Stimulated activated CD8-positive, alpha-beta memory T cell treated with anti-CD3 and anti-CD28 coated beads, Interleukin-7, amount 100 ng/mL, for 4 hours (primary cell): ENCODE data around the gene KCNH2.
A peak's percentile ranks its signal among the peaks of the same experiment; 100 is the strongest.
"Not testable (repeated sequence)": the region's sequence is repeated elsewhere in the genome, so short reads cannot be mapped to it uniquely, and the experiment has no call there.

Experiments used
- DNase-seq, 2 donors: peaks; one replicate each; pipeline ENCODE4 v3.0.0-alpha.2; 2020; ENCODE audit warnings: low read depth in 2 of 2

KCNH2 gene

DNA sequence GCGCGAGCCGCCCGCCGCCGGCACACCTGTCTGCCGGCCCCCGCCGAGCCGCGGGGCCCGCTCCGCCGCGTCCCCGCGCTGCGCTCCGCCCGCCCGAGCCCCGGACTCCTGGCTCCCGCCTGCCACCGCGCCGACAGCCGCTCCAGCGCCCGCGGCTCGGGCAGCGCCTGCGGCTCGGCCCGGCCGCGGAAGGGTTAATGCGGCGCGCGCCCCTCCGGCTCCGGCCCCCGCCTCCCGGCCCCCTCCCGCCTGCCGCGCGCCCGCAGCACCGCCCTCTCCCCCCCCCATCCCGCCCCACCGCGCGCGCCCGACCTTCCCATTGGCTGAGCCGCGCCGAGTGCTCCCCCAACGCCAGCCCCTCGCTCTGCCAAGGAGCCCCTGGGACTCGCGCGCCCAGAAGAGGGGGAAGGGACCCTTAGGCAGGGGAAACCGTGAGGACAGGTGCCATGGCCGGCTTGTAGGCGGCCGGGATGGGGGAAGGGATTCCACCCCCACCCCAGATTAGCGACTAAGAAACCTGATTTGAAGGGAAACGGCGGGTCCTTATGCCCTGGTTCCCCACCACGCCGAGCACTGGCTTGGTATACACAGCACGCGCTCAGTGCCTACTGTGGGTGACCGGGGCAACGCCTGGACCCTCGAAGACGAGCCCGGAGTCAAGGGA is at the start of gene KCNH2:
Gene KCNH2 (minus strand): TSS at position 196 of the 664 bp plus-strand sequence. CDS start 408 bp downstream, outside the sequence.
- DNase-seq = peak in 1 of 2 donors; percentile 28

- not testable (repeated sequence) for DNase-seq
These were observed 49.6 kb upstream of the KCNH2 start for GRCh38 chr7:151027728-151028130.

- not testable (repeated sequence) for DNase-seq
These were observed 48.9 kb upstream of the KCNH2 start for GRCh38 chr7:151026771-151027727.

DNA sequence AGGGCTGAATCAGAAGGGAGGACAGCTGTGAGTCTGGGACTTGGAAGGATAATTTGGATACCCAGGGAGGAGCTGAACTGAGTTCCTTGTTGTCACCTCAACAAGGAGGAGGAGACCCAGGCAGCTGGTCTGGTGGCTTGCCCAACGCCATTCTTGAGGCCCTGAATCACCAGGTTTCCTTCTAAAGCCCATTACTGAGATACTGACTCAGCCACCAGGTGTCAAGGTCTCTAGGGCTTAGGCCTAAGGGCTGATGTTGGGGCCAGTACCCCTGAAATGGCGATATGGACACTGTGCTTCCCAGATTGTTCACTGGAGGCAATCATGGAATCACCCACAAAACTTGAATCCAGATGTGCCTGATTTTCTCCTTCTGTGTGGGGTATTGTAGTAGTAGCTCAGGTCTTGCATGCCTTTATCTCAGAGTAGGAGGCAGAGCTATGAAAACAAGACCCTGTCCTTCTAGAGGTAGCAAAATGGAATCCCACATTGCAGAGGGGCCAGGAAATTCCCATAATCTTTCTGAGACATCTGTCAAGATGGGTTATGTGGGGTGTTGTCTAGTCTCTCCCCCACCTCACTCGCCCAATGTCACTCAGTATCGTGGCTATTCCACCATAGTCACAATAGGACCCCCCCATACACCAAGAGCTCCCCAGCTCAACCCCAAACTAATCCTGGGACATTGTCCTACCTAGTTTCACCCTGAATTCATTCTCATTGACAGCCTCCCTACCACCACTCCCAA is 48.0 kb upstream of the KCNH2 start:
- no peak for DNase-seq

DNA sequence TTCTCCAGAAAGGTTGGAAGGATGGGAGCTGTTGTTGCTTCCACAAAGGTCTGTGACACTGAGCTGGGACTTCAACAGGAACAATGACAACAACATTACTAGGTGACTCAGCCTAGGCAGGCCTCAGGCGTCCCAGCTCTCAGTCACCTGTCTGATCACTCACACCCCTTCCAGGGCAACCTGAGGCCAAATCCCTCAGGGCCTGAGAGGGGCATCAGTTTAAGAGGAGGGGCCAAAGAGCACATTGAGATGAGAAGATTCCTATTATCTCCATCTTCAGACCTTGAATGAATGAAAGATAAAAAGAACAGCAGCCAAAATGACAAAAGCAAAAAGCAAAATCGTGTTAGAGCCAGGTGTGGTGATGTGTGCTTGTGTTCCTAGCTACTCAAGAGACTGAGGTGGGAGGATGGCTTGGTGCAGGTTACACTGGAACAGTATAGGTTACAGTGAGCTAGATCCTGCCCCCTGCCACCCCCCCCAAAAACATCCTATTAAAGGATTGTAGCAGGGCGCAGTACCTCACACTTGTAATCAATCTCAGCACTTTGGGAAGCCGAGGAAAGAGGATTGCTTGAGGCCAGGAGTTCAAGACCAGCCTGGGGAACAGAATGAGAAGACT is 46.4 kb upstream of the KCNH2 start, which contains the start of gene ATG9B:
Gene ATG9B (minus strand): TSS at position 60 of the 622 bp plus-strand sequence. CDS start 71 bp downstream, outside the sequence.
- no peak for DNase-seq

- DNase-seq = no peak
These were observed 45.1 kb upstream of the KCNH2 start for GRCh38 chr7:151023232-151023631.

DNA sequence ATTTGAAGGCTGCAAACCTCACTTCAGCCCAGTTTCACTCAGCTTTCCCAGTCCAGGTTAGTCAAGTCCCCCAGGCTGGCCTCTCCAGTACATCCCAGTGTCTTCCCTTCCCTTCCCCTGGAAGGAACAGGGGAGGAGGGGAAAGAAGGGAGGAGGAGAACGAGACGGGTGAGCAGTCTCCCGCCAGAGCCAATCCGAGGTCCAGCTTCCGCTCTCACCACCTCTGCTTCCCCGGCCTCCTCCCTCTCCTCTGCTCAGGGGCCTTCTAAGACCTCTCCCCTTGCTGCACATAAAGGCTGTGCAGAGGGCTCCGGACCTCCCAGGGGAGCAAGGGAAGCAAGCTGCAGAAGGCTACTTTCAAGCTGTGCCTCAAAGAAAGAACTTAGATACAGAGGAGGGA is 42.1 kb upstream of the KCNH2 start:
- no peak for DNase-seq

DNA sequence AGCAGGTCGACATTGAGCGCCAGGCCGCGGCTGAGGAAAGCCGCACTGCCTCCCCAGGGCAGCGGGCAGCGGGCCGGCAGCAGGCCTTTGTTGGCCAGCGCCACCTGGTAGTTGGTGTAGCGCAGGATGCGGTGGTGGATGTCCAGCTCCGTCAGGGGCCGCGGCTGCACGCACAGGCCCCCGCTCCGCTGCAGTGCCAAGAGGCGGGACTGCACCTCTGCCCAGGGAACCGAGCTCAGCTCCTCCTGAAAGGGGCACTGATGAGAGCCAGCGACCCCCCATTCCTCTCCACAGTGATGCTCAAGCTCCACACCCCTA is 41.0 kb upstream of the KCNH2 start:
- DNase-seq = no peak

DNA sequence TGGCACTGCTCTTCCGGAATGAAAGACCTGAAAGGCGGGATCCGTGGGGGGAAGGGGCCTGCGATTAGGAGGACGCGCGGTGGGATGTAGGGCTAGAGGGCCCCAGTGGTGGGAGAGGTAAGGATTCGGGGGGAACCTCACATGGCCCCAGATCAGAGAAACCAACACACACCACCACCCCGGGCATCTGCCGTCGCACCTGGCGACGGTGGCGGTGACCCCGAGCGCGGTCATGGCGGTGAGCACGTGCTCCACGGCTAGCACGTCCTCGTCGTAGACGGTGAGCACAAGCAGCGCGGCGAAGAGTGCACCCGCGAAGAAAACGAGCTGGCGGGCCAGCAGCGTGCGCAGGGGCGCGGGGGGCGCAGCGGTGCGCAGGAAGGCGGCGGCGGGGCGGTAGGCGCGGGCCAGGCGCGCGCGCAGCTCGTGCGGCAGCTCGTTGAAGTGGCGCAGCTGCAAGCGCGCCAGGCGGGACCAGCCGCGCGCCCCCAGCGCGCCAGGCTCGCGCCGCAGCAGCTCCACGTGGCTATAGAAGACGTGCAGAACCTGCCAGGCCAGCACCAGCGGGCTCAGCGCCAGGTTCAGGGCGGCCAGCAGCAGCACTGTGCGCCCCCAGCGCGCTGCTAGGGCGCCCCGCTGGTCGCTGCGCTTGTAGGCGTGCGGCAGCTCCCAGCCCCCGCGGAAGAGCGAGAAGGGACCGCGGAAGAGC is 40.5 kb upstream of the KCNH2 start:
- no peak for DNase-seq

DNA sequence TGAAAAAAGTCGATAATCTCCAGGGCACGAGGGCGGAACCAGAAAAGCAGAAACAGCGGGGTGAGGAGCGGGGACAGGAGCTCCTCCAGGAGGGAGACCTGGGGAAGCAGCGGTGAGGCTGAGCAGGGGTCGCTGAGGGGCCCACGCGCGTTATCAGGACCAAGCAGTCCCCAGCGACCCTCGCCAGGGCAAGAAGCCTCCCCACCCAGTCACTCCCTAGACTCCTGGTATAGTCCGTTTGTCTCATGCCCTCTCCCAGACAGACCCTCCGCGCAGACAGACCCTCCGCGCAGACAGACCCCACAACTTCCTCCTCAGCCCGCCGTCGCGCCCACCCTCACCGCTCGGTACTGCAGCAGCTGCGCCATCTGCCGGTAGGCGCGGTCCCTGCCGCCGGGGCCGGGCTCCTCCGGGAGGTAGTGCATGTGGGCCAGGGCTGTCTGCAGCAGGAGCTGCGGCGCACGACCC is 39.9 kb upstream of the KCNH2 start:
- peak; percentile 60 to 73 for DNase-seq

DNA sequence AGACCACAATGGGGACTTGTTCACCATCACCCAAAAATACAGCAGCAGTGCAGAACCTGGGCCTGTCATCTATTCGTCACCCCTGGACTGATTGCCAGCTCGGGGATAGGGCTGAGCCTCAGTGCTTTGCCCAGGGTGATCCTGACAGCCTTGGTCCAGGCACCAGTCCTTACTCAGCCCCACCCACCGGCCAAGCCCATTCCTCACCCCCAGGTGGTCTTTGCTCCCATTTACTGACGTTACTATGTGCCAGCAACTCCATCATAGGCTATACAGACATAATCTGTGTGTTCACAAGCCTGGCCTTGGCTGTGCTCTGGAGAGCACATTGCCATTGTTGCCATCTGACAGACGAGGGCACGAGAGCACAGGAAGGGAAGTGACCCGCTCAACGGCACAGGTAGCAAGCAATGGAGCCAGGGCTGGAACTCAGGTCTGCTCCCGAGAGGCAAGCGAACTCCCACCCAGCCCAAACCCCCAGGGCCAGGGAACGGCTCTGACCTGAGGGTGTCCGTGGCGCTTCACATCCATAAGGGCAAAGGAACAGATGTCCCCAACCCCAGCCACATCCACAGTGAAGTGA is 39.3 kb upstream of the KCNH2 start:
- DNase-seq = no peak

DNA sequence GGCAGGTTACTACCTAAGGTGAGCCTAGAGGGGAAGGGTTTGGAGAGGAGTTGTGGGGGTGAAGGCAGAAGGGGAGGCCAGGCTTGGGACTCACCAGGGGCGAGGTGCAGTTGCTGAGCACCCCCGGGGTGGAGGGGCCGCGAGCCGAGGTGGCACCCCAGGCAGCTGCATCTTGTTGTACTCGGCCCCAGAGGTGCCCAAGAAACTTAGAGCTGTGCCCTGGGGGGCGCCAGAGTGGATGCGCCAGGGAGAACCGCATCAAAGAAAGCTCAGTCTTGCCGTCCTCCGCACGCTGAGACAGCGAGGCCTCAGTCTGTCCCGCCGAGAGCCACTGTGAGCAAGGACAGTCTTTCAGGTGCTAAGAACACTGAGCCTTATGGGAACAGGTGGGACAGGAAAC is 38.8 kb upstream of the KCNH2 start:
- no peak for DNase-seq

GRCh38 chr7:151016505-151016904 is 38.4 kb upstream of the KCNH2 start:
- DNase-seq = no peak

DNA sequence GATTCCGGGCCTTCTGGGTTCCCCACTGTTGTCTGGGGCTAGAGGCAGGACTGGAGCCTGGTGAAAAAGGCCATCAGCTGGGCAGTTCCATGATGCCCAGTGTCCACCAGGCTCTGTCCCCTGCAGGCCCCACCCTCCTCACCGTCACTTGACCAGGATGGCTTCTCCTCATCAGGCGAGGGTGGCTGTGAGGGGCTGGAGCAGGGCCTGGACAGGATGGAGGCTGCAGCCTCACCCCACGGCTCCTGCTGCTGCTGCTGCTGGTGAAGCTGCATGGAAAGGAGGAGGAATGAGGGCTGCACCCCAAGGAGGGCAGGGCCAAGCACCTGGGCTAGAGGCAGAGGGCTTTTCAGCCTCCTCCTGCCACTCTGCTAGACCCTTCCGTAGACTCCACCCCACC is 37.8 kb upstream of the KCNH2 start:
- no peak for DNase-seq

DNA sequence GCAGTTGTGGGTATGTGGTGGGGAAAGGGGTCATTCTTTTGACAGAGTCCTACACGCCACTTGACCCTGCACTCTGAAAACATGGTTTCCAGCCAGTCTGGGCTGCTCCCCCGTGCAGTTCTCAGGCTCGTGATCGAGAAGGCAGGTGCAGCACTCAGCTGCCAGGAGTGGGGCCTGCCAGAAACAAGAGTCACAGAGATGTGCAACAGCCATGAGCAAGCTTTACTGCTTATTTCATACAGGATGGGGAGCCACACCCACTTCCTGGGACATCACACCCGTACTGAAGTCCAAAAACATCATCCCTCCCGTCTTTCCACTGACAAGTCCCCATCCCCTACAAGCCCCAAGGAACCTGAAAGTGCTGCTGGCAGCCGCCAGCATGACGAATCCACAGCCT is 36.8 kb upstream of the KCNH2 start:
- no peak for DNase-seq

- DNase-seq = peak; percentile 74
These were observed 35.8 kb upstream of the KCNH2 start for GRCh38 chr7:151013733-151014497.

DNA sequence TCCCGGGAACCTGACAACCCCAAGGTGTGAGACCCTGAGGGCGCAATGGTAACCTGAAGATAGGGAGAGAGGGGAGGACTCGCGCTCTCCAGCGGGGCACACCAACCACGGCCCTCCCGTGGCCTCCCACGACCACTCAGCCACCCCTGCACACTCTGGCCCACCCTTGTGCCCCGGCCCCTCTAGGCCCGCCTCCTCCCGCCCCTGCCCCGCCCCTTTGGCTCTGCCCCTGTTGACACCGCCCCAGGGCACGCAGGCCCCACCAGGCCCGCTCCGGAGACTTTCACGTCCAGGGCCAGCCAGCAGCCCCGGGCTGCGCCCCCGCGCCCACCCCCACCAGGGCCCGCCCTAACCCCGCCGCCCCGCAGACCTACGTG is 35.2 kb upstream of the KCNH2 start:
- no peak for DNase-seq

GRCh38 chr7:151012911-151013347 is 34.8 kb upstream of the KCNH2 start:
- no peak for DNase-seq

GRCh38 chr7:151012031-151012692 is 34.0 kb upstream of the KCNH2 start:
- DNase-seq = no peak
